ENCODE data around the gene CNN3. TPM values are rescaled to one million over a fixed set of nuclear protein-coding genes. Genes with fewer than 3 reads are reported as not detected.

The CNN3 gene
- total RNA-seq, 4 donors from 2014 or later = 334 to 604 (median 452) TPM

DNA sequence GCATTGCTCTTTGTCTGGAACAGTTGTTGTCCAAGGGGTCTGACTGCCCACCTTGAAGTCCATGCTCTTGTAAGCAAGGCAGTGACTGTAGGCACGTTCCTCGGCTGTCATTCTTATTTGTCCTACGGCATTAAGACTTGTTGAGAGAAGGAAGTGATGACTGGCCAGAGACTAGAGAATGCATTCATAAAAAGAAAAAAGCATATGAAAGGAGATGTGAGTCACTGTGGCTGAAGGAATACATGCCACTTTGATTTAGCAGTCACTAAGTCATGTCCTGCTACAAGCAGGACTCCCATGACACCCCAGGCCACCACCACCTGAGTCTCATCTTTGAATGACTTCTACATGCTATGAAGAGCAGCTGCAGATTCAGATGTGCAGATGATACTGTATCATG lies 50.5 kb downstream of the CNN3 start:
- Histone ChIP-seq H3K9me3 (no peaks in the 10 kb centered on the region), H3K27ac (no peak overlapping the region), H3K4me1 (no peaks in the 10 kb centered on the region), H3K4me3 (no peak overlapping the region), H3K27me3 (no peaks in the 10 kb centered on the region), H3K36me3 (no peaks in the 10 kb centered on the region)
- intact Hi-C loops (cut with DNase I; ENCODE audit: low total_unique reads) = no loop called here
- no peak for TF ChIP-seq POLR2A (IDR thresholded peaks at IDR 0.05)
- TF ChIP-seq, protein P1, sequence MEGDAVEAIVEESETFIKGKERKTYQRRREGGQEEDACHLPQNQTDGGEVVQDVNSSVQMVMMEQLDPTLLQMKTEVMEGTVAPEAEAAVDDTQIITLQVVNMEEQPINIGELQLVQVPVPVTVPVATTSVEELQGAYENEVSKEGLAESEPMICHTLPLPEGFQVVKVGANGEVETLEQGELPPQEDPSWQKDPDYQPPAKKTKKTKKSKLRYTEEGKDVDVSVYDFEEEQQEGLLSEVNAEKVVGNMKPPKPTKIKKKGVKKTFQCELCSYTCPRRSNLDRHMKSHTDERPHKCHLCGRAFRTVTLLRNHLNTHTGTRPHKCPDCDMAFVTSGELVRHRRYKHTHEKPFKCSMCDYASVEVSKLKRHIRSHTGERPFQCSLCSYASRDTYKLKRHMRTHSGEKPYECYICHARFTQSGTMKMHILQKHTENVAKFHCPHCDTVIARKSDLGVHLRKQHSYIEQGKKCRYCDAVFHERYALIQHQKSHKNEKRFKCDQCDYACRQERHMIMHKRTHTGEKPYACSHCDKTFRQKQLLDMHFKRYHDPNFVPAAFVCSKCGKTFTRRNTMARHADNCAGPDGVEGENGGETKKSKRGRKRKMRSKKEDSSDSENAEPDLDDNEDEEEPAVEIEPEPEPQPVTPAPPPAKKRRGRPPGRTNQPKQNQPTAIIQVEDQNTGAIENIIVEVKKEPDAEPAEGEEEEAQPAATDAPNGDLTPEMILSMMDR (IDR thresholded peaks at IDR 0.05) = no peak
- DNase-seq = no peak

DNA sequence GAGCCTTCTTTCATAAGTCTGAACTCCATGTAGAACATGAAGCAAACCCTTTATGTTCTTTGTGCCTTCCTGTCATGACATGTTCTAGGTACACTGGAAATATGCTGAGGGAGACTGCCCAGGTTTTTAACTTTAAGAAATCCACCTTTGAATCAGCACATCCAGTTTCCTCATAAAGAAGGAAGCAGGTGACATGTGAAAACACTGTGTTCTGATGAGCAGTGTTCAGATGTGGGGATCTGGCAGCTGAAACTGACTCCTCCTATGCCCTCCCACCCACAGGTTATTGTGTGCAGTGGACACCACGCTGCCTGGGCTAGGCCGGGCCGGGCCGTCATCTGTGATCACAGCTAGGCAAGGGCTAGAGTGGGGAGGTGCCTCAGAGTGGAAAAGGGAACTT lies 51.1 kb downstream of the CNN3 start:
- no peak overlapping the region for H3K4me3 ChIP-seq
- intact Hi-C loops (cut with DNase I; ENCODE audit: low total_unique reads) = no loop called here
- H3K27ac ChIP-seq = no peak overlapping the region
- DNase-seq = no peak
- H3K4me1 ChIP-seq = no peaks in the 10 kb centered on the region
- no peaks in the 10 kb centered on the region for H3K36me3 ChIP-seq
- H3K9me3 ChIP-seq = no peaks in the 10 kb centered on the region
- H3K27me3 ChIP-seq = no peaks in the 10 kb centered on the region
- TF ChIP-seq POLR2A (IDR thresholded peaks at IDR 0.05) = no peak
- TF ChIP-seq, protein P1 (IDR thresholded peaks at IDR 0.05) = no peak

DNA sequence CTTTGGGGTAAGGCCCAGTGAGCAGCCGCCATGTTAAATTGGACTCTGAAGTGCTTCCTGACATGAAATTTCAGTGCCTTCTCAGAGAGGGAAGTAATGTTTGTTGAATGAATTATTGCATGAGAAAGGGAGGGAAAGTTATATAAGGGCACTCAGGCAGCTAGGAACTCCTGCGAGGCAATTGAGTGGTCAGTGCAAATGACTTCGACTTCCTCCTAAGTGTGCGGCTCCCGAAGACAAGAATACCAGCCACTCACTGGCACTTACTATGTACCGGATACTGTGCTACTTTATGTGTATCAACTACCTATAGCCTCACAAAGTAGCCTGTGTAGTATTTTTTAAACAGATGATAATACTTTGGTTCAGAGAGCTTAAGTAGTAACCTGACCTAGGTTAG lies 52.5 kb downstream of the CNN3 start:
- TF ChIP-seq, protein P1 (IDR thresholded peaks at IDR 0.05) = no peak
- H3K4me3 ChIP-seq = no peak overlapping the region
- DNase-seq = no peak
- H3K36me3 ChIP-seq = no peaks in the 10 kb centered on the region
- no peaks in the 10 kb centered on the region for H3K9me3 ChIP-seq
- peak overlapping the region; percentile 36 to 68 for H3K27ac ChIP-seq
- H3K27me3 ChIP-seq = no peaks in the 10 kb centered on the region
- intact Hi-C loops (cut with DNase I; ENCODE audit: low total_unique reads) = no loop called here
- no peaks in the 10 kb centered on the region for H3K4me1 ChIP-seq

DNA sequence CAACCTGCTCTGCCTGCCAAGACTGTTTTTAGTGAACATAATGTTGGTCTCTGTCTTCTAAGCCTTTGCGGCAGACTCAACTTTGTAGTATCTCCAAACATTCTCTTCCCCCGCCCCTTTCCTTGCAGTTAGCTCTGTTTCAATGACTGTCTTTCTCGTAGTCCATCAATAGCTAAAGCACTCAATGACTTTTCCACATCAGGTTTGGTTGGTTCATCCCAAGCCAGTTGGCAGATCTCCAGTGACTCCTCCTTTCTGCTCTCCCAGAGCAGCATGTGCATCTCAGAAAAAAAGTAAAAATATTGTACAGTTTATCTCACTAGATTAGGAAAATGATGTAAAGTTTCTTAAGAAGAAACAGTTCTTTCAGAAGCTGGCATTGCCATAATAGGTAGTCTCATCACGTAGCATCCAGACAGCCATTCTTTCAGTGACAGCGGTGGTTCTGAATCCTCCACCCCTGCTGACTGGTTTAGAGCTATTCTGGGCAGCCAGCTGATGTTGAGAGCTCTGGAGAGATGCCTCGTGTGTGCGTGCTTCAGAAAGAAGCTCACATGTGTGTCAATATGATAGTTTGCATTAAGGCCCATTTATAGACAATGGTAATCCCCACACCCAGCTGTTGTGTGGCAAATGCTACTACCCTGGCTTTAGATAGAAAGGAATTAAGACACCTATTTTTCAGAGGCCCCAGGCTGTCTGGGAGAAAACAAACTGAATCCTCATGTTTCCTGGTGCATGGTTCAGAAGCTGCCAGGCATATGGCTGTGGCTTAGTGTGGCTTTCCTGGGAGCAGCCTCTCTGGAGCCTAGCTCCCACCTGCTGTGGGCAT lies 53.2 kb downstream of the CNN3 start:
- no peaks in the 10 kb centered on the region for H3K4me1 ChIP-seq
- no peaks in the 10 kb centered on the region for H3K36me3 ChIP-seq
- no peaks in the 10 kb centered on the region for H3K9me3 ChIP-seq
- H3K27me3 ChIP-seq = no peaks in the 10 kb centered on the region
- intact Hi-C loops (cut with DNase I; ENCODE audit: low total_unique reads) = no loop called here
- peak in 1 of 2 donors; percentile 43 for DNase-seq
- no peak for TF ChIP-seq POLR2A (IDR thresholded peaks at IDR 0.05)
- TF ChIP-seq, protein P1 (IDR thresholded peaks at IDR 0.05) = no peak
- no peak overlapping the region for H3K4me3 ChIP-seq
- peak overlapping the region; percentile 36 to 68 for H3K27ac ChIP-seq

DNA sequence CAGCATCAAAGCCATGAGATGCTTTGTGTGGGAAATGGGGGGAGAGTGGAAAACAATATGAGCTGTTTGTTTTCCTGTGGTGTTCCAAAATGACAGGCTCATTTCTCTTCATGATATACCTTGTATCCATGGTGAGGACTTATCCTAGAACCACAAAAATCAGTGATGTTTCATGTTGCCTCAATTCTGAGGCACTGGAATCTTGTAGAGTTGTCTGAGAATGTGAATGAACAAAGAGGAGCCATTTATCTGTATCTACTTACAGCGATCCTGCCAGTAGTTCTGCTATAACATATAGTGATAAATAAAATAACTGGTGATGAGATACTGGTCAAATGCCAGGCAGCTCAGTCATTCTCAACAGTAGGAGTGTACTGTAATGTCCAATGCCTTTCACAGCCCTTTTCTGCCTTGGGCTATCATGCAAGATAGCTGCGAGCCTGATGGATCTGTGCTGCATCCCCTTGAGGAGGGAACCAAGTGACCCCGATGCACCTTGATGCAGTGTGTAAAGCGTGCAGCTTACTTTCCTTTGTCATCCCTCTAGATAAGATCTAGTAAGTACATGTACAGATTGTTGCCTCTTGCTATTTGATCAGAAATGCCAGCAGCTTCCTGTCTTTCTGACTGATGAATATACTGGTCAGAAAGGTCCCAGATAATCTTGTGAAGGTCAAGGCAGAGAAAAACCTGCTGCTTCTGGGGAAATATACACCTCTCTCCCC lies 54.0 kb downstream of the CNN3 start:
- no peaks in the 10 kb centered on the region for H3K9me3 ChIP-seq
- H3K4me1 ChIP-seq = no peaks in the 10 kb centered on the region
- H3K27ac ChIP-seq = peak overlapping the region in 1 of 2 donors; percentile 68
- no peak for TF ChIP-seq POLR2A (IDR thresholded peaks at IDR 0.05)
- TF ChIP-seq, protein P1 (IDR thresholded peaks at IDR 0.05) = no peak
- no peak overlapping the region for H3K4me3 ChIP-seq
- DNase-seq = no peak
- no peaks in the 10 kb centered on the region for H3K36me3 ChIP-seq
- intact Hi-C loops (cut with DNase I; ENCODE audit: low total_unique reads) = no loop called here
- H3K27me3 ChIP-seq = no peaks in the 10 kb centered on the region

Measured in uterus (tissue), 4 donors.